ENCODE measurements around the gene CHRNB2. TPM values are rescaled to one million over a fixed set of nuclear protein-coding genes. Genes with fewer than 3 reads are reported as not detected.

The CHRNB2 gene
- total RNA-seq, 1 donor from 2014 or later = 0.74 TPM

- peaks cover 32% of the 10 kb centered on the region for H3K4me1 ChIP-seq
- intact Hi-C loops (cut with DNase I) = loop anchor here (2.0 to 10.0 kb wide), 3 partner anchors 73 to 310 kb away; partner anchors contain the start of gene IL6R
- no peaks in the 10 kb centered on the region for H3K27me3 ChIP-seq
- peaks cover 0 to 34% of the 10 kb centered on the region in 2 donors for H3K36me3 ChIP-seq
- TF ChIP-seq POLR2AphosphoS5 (IDR thresholded peaks at IDR 0.05; ENCODE audit: insufficient read depth in 1 of 2, low read depth in 1 of 2) (no peak), POLR2A (IDR thresholded peaks at IDR 0.05) (no peak), CTCF (IDR thresholded peaks at IDR 0.05) (no peak)
- H3K27ac ChIP-seq = peak overlapping the region; percentile 90
- no peak for DNase-seq (ENCODE audit: extremely low spot score in 2 of 2)
- H3K9me3 ChIP-seq = no peaks in the 10 kb centered on the region
- peak overlapping the region; percentile 78 to 85 for H3K4me3 ChIP-seq
Observed at GRCh38 chr1:154557248-154557938, 10.2 kb upstream of the CHRNB2 start.

- H3K4me3 ChIP-seq = peak within 1 kb of the TSS; percentile 78 to 85
- no peaks in the 10 kb centered on the region for H3K9me3 ChIP-seq
- peaks cover 0 to 26% of the 10 kb centered on the region in 2 donors for H3K36me3 ChIP-seq
- peak in 1 of 2 donors; percentile 91 for DNase-seq (ENCODE audit: extremely low spot score in 2 of 2)
- no peaks in the 10 kb centered on the region for H3K27me3 ChIP-seq
- H3K27ac ChIP-seq = peak within 1 kb of the TSS; percentile 90
- TF ChIP-seq POLR2A (IDR thresholded peaks at IDR 0.05) (peak in 1 of 2 donors; percentile 10), POLR2AphosphoS5 (IDR thresholded peaks at IDR 0.05; ENCODE audit: insufficient read depth in 1 of 2, low read depth in 1 of 2) (no peak)
- H3K4me1 ChIP-seq = peaks cover 32% of the 10 kb centered on the region
- intact Hi-C loops (cut with DNase I) = loop anchor here (2.0 to 10.0 kb wide), 3 partner anchors 73 to 309 kb away; partner anchors contain the start of gene IL6R
Observed at GRCh38 chr1:154557939-154558719, 9.4 kb upstream of the CHRNB2 start, which contains the start of gene UBE2Q1. Gene UBE2Q1, minus strand, starts transcription at chr1:154558662. Its CDS starts 109 bp downstream, at chr1:154558553.

- peak overlapping the region; percentile 90 for H3K27ac ChIP-seq
- peak in 1 of 2 donors; percentile 99 for DNase-seq (ENCODE audit: extremely low spot score in 2 of 2)
- H3K9me3 ChIP-seq = no peaks in the 10 kb centered on the region
- H3K4me3 ChIP-seq = peak overlapping the region; percentile 78 to 85
- peaks cover 0 to 19% of the 10 kb centered on the region in 2 donors for H3K36me3 ChIP-seq
- H3K4me1 ChIP-seq = peaks cover 32% of the 10 kb centered on the region
- no peaks in the 10 kb centered on the region for H3K27me3 ChIP-seq
- intact Hi-C loops (cut with DNase I) = loop anchor here (5.0 to 10.0 kb wide), 2 partner anchors 154 to 308 kb away; partner anchors contain the start of gene IL6R
- no peak for TF ChIP-seq CTCF (IDR thresholded peaks at IDR 0.05)
- TF ChIP-seq POLR2AphosphoS5 (IDR thresholded peaks at IDR 0.05; ENCODE audit: insufficient read depth in 1 of 2, low read depth in 1 of 2) = peak; percentile 94 to 96
- TF ChIP-seq POLR2A (IDR thresholded peaks at IDR 0.05) = peak in 1 of 2 donors; percentile 22
Observed at GRCh38 chr1:154558720-154559465, 8.7 kb upstream of the CHRNB2 start.

GRCh38 chr1:154559466-154560044 is 8.0 kb upstream of the CHRNB2 start:
- peak overlapping the region; percentile 78 to 85 for H3K4me3 ChIP-seq

More at GRCh38 chr1:154559466-154560044, 8.0 kb upstream of the CHRNB2 start:
- intact Hi-C loops (cut with DNase I) = loop anchor here (5.0 to 10.0 kb wide), 3 partner anchors 155 to 505 kb away; partner anchors contain the start of genes EFNA4 and IL6R
- Histone ChIP-seq H3K9me3 (no peaks in the 10 kb centered on the region), H3K27me3 (no peaks in the 10 kb centered on the region), H3K27ac (peak overlapping the region; percentile 90), H3K36me3 (peaks cover 0 to 12% of the 10 kb centered on the region in 2 donors), H3K4me1 (peaks cover 32% of the 10 kb centered on the region)
- TF ChIP-seq POLR2AphosphoS5 (IDR thresholded peaks at IDR 0.05; ENCODE audit: insufficient read depth in 1 of 2, low read depth in 1 of 2) = no peak
- peak; percentile 68 to 96 (median 94) for TF ChIP-seq CTCF (IDR thresholded peaks at IDR 0.05)
- DNase-seq (ENCODE audit: extremely low spot score in 2 of 2) = peak in 1 of 2 donors; percentile 97
